ENCODE data around the gene CTDSPL.

CTDSPL gene

DNA sequence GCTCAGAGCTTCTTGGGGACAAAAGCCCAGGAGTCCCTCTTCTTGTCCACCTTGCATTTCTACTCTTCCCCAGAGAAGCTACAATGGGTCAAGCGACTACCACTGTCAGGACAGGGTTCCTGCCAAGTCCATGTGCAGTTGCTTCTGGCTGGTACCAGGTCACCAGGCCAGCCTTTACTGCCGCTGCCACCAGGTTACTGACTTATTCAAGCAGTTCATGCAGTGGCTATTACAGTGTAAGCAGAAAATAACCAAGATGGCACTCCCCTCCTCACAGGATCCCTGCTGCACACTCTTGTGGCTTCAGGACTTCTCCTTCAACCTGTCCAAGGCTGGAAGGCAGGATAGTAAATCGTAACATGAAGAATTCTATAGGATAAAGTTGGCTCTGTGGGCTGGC is 42.1 kb downstream of the CTDSPL start:
- intact Hi-C loops (cut with DNase I; ENCODE audit: low total_unique reads) = no loop called here
- H3K4me3 ChIP-seq = no peak overlapping the region
- no peaks in the 10 kb centered on the region for H3K36me3 ChIP-seq
- H3K27me3 ChIP-seq = no peaks in the 10 kb centered on the region
- peak overlapping the region; percentile 70 to 74 for H3K27ac ChIP-seq
- H3K9me3 ChIP-seq = no peaks in the 10 kb centered on the region
- no peak for DNase-seq
- H3K4me1 ChIP-seq = peaks cover 8 to 68% (median 43%) of the 10 kb centered on the region in 4 donors
- TF ChIP-seq CTCF (IDR thresholded peaks at IDR 0.05) = no peak

DNA sequence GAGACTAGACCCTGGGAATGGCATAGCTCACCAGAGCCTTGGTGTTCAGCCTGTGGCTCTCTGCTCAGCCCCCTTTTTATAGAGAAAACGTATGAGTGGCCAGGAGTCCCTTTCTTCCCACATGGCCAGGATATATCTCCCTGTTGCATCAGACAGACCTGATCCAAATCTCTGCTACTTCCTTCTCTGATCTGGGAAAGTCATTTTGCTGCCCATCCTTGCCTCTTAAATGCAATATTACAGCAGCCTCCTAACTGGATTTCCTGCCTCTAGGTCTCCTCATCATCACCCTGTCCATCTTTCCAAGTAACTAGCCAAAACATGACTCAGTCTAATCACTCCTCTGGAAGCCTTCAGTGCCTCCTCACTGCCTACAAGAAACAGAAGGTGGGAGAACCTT is 42.9 kb downstream of the CTDSPL start:
- no peak for DNase-seq
- intact Hi-C loops (cut with DNase I; ENCODE audit: low total_unique reads) = no loop called here
- Histone ChIP-seq H3K4me3 (no peak overlapping the region), H3K27me3 (no peaks in the 10 kb centered on the region), H3K9me3 (no peaks in the 10 kb centered on the region), H3K36me3 (no peaks in the 10 kb centered on the region), H3K27ac (peak overlapping the region; percentile 70 to 74), H3K4me1 (peaks cover 8 to 64% (median 43%) of the 10 kb centered on the region in 4 donors)
- no peak for TF ChIP-seq CTCF (IDR thresholded peaks at IDR 0.05)

DNA sequence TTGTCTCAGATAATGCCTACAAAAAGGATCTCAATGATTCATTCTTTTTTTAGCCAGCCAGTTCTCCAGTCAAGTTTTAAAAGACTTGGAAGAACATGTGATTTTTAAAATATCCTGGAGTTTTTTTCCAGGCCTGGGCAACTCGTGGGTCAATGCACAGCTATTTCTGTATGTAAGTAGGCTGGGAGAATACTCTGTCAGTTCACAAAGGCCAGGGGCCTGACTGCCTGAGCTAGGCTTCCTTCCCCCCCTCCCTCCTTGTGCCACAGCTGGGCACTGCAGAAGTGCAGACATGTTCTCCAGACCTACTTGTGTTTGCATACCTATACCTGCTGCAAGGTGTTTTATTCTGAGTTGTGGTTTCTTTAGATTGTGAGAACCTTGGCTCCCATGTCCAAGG is 43.7 kb downstream of the CTDSPL start:
- no peaks in the 10 kb centered on the region for H3K9me3 ChIP-seq
- no peaks in the 10 kb centered on the region for H3K27me3 ChIP-seq
- no peak overlapping the region for H3K4me3 ChIP-seq
- no peak for TF ChIP-seq CTCF (IDR thresholded peaks at IDR 0.05)
- peaks cover 8 to 64% (median 43%) of the 10 kb centered on the region in 4 donors for H3K4me1 ChIP-seq
- DNase-seq = no peak
- intact Hi-C loops (cut with DNase I; ENCODE audit: low total_unique reads) = no loop called here
- H3K36me3 ChIP-seq = no peaks in the 10 kb centered on the region
- peak overlapping the region; percentile 70 to 74 for H3K27ac ChIP-seq

- H3K27me3 ChIP-seq = no peaks in the 10 kb centered on the region
- H3K4me3 ChIP-seq = peak overlapping the region in 1 of 2 donors; percentile 6
- peaks cover 8 to 62% (median 43%) of the 10 kb centered on the region in 4 donors for H3K4me1 ChIP-seq
- DNase-seq = peak in 1 of 2 donors; percentile 43
- peak overlapping the region; percentile 70 to 74 for H3K27ac ChIP-seq
- intact Hi-C loops (cut with DNase I; ENCODE audit: low total_unique reads) = no loop called here
- H3K9me3 ChIP-seq = no peaks in the 10 kb centered on the region
- H3K36me3 ChIP-seq = no peaks in the 10 kb centered on the region
- no peak for TF ChIP-seq CTCF (IDR thresholded peaks at IDR 0.05)
Observed at GRCh38 chr3:37905987-37906674, 44.5 kb downstream of the CTDSPL start.

DNA sequence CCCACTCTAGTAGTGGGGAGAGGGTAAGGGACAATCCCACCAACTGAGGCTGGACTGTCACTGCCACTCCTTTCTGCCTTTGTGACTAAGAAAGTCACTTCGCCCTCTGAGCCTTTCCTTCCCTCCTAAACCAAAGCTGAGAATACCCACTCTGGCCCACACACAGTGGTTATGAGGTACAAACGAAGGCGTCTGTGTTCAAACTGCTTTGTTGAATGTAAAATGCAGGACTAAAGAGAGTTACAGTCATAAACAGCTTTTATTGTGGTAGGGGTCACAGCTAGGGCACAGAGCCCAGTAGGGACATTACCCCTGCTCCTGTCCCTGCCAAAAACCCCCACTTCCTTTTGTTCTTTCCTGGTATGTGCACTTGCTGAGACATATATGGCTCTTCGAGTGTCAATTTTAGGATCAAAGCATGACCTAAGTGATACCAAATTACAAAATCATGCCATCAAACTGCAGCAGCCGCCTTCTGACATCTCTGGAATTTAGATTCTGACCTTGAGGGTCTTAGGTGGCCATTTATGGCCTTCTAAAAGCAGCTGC is 45.1 kb downstream of the CTDSPL start:
- intact Hi-C loops (cut with DNase I; ENCODE audit: low total_unique reads) = no loop called here
- peaks cover 8 to 59% (median 43%) of the 10 kb centered on the region in 4 donors for H3K4me1 ChIP-seq
- no peaks in the 10 kb centered on the region for H3K27me3 ChIP-seq
- no peaks in the 10 kb centered on the region for H3K36me3 ChIP-seq
- H3K4me3 ChIP-seq = no peak overlapping the region
- H3K27ac ChIP-seq = peak overlapping the region; percentile 70 to 74
- no peaks in the 10 kb centered on the region for H3K9me3 ChIP-seq
- DNase-seq = no peak
- TF ChIP-seq CTCF (IDR thresholded peaks at IDR 0.05) = no peak

All from tibial artery (tissue), 4 donors.